Measurements from ENCODE around the gene KCTD3. TPM values are rescaled to one million over a fixed set of nuclear protein-coding genes. Genes with fewer than 3 reads are reported as not detected.

Gene KCTD3
- total RNA-seq, 1 experiment from 2014 or later: 46.7 TPM

GRCh38 chr1:215636258-215636965, 69.3 kb downstream of the KCTD3 start:
- H3K27ac ChIP-seq (ENCODE audit: low read depth, low read length): no peak overlapping the region
- ChIA-PET RAD21 (ENCODE audit: low non-redundant PET in 1 of 2, low total read pairs in 2 of 2, uncharacterized antibody in 2 of 2, unreplicated experiment in 2 of 2) (no interaction called here), POLR2A (no interaction called here), CTCF (no interaction called here)
- ATAC-seq: no peak
- no peak overlapping the region for H3K9ac ChIP-seq (ENCODE audit: low read length)
- H3K4me3 ChIP-seq (replicated peaks in 1 of 2; ENCODE audit: low read depth in 1 of 2, low read length in 2 of 2): no peak overlapping the region
- no peaks in the 10 kb centered on the region for H3K9me3 ChIP-seq (ENCODE audit: control insufficient read depth in 1 of 2, insufficient read depth in 1 of 2, low read depth in 1 of 2, low read length in 2 of 2)
- no peaks in the 10 kb centered on the region for H3K36me3 ChIP-seq (ENCODE audit: control insufficient read depth in 1 of 2, insufficient read depth in 2 of 2, low read length in 2 of 2)
- peaks cover 0 to 3% of the 10 kb centered on the region in 2 experiments; a peak in 1 of 4 replicates for H3K4me1 ChIP-seq (ENCODE audit: control insufficient read depth in 1 of 2, insufficient read depth in 2 of 2, low read length in 2 of 2)
- H3K4me2 ChIP-seq (ENCODE audit: low read length): no peak overlapping the region
- BruUV-seq (replicated peaks): no TSS peak
- no peaks in the 10 kb centered on the region for H3K9me2 ChIP-seq (ENCODE audit: insufficient read depth)
- no peaks in the 10 kb centered on the region for H4K20me1 ChIP-seq (ENCODE audit: insufficient read depth)
- no peaks in the 10 kb centered on the region for H3K27me3 ChIP-seq (ENCODE audit: insufficient read depth, low read length)
- DNase-seq (ENCODE audit: low read depth, low spot score): no peak
- H2AFZ ChIP-seq (ENCODE audit: low read depth, low read length, poor library complexity, severe bottlenecking): no peak overlapping the region
- no peaks in the 10 kb centered on the region for H3K79me2 ChIP-seq (ENCODE audit: insufficient read depth, low read length)
- intact Hi-C loops (cut with micrococcal nuclease): no loop called here
- no peak for TF ChIP-seq FOSL1 (IDR thresholded peaks at IDR 0.05; ENCODE audit: low read depth)
- TF ChIP-seq ZBTB33 (IDR thresholded peaks at IDR 0.05; ENCODE audit: extremely low read depth, insufficient replicate concordance, low read length): no peak
- no peak for TF ChIP-seq SIN3A (IDR thresholded peaks at IDR 0.05; ENCODE audit: low read depth)
- no peak for TF ChIP-seq CTCF (IDR thresholded peaks at IDR 0.05 in 2 of 3, conservative IDR thresholded peaks at IDR 0.05 in 1 of 3; ENCODE audit: borderline replicate concordance in 1 of 3, insufficient read depth in 1 of 3, low read depth in 2 of 3, low read length in 2 of 3)
- TF ChIP-seq POLR2A (IDR thresholded peaks at IDR 0.05; ENCODE audit: borderline replicate concordance, extremely low read depth, insufficient read depth, insufficient read length): no peak
- no peak for TF ChIP-seq REST (IDR thresholded peaks at IDR 0.05; ENCODE audit: low read depth)
- no peak for TF ChIP-seq ATF3 (IDR thresholded peaks at IDR 0.05)
- TF ChIP-seq EGR1 (IDR thresholded peaks at IDR 0.05; ENCODE audit: low read depth): no peak
- no peak for TF ChIP-seq ZNF274 (IDR thresholded peaks at IDR 0.05; ENCODE audit: low read depth, low read length)
- no peak for TF ChIP-seq CEBPB (IDR thresholded peaks at IDR 0.05; ENCODE audit: low read depth)
- no peak for TF ChIP-seq ZFX (IDR thresholded peaks at IDR 0.05)
- no peak for TF ChIP-seq EZH2phosphoT487 (IDR thresholded peaks at IDR 0.05; ENCODE audit: borderline replicate concordance)
- no peak for TF ChIP-seq RAD21 (IDR thresholded peaks at IDR 0.05; ENCODE audit: low read depth)
- TF ChIP-seq JUND (IDR thresholded peaks at IDR 0.05): no peak
- TF ChIP-seq EZH2 (IDR thresholded peaks at IDR 0.05): no peak
- TF ChIP-seq YY1 (IDR thresholded peaks at IDR 0.05; ENCODE audit: extremely low read depth, insufficient replicate concordance, low read depth, low read length): no peak
- no peak for TF ChIP-seq SP1 (IDR thresholded peaks at IDR 0.05; ENCODE audit: low read depth)
- TF ChIP-seq POLR2AphosphoS5 (IDR thresholded peaks at IDR 0.05; ENCODE audit: low read depth, low read length): no peak
- TF ChIP-seq ELF1 (IDR thresholded peaks at IDR 0.05; ENCODE audit: borderline replicate concordance, low read depth): no peak
